Measurements from ENCODE around the gene DNM3.

DNA sequence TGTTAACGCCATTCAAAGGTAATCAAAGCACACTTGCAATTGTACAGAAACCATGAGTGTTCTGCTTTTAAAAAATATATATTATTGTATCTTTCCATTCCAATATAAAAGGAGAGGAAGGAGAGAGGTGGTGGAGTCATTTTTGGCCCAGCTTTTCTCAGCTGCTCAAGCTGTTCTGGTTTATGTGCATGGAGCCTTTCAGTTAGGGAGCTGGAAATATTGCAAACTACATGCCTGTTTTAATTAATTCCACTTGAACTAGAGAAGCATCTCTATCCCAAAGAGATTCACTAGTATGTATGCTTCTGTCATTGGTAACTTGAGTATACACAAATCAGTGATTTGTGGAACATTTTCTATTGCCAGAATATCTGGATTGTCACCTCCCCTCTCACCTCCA lies 550.7 kb downstream of the DNM3 start:
- TF ChIP-seq POLR2A (IDR thresholded peaks at IDR 0.05), result no peak
- TF ChIP-seq, protein P1, sequence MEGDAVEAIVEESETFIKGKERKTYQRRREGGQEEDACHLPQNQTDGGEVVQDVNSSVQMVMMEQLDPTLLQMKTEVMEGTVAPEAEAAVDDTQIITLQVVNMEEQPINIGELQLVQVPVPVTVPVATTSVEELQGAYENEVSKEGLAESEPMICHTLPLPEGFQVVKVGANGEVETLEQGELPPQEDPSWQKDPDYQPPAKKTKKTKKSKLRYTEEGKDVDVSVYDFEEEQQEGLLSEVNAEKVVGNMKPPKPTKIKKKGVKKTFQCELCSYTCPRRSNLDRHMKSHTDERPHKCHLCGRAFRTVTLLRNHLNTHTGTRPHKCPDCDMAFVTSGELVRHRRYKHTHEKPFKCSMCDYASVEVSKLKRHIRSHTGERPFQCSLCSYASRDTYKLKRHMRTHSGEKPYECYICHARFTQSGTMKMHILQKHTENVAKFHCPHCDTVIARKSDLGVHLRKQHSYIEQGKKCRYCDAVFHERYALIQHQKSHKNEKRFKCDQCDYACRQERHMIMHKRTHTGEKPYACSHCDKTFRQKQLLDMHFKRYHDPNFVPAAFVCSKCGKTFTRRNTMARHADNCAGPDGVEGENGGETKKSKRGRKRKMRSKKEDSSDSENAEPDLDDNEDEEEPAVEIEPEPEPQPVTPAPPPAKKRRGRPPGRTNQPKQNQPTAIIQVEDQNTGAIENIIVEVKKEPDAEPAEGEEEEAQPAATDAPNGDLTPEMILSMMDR (IDR thresholded peaks at IDR 0.05), result no peak

All from adrenal gland (tissue), 5 donors.